HCT116 (cell line): ENCODE data around the gene SIPA1L3. TPM values are rescaled to one million over a fixed set of nuclear protein-coding genes. Genes with fewer than 3 reads are reported as not detected.

ENCODE experiments used
- ATAC-seq: fragments of 200-7000 bp; cut with Tn5 transposase; 2 replicates; pipeline ENCODE4 v1.9.1; 2020; ENCODE audit warnings: mild to moderate bottlenecking, moderate library complexity
- BruUV-seq: library from RNA; stranded (reverse); fragments of 400-500 nt; replicated peaks from 2 replicates; lab custom pipeline; 2021; lab: Mats Ljungman, UMichigan
- CTCF ChIA-PET: fragments of 300-600 bp; sonication (Branson Sonifier 250); formaldehyde crosslinking; loops from one replicate; lab custom pipeline; 2021; ENCODE audit warnings: antibody characterized with exemption; lab: Charles Lee
- POLR2A ChIA-PET: fragments of 300-600, 350-600 bp; sonication (Branson Sonifier 250); formaldehyde crosslinking; loops from one replicate; lab custom pipeline; 2021; ENCODE audit warnings: antibody characterized with exemption; lab: Charles Lee
- RAD21 ChIA-PET, 2 experiments: fragments of 300-600 bp; sonication (Branson Sonifier 250); formaldehyde crosslinking; loops; one replicate each; lab custom pipeline; 2023; ENCODE audit warnings: low total read pairs in 2 of 2; ENCODE audit not compliant: uncharacterized antibody in 2 of 2, unreplicated experiment in 2 of 2, low non-redundant PET in 1 of 2; lab: Charles Lee
- DNase-seq: peaks from one replicate; pipeline ENCODE4 v3.0.0-alpha.2; 2010; ENCODE audit warnings: low read depth, low spot score
- H2AFZ ChIP-seq: fragments of 200-600 bp; shearing (Covaris generic), sonication (generic); 2 replicates; pipeline ENCODE4 v1.6.1; 2017; ENCODE audit warnings: low read depth, mixed run types, mixed read lengths, antibody characterized with exemption, low read length; ENCODE audit not compliant: poor library complexity, severe bottlenecking
- H3K27ac ChIP-seq: 2 replicates; pipeline ENCODE4 v1.5.1; 2012; ENCODE audit warnings: low read depth, low read length
- H3K27me3 ChIP-seq: fragments of 200-600 bp; sonication (generic); 2 replicates; pipeline ENCODE4 v1.6.1; 2016; ENCODE audit warnings: mixed run types, low read length, mixed read lengths; ENCODE audit not compliant: insufficient read depth
- H3K36me3 ChIP-seq, 2 experiments: fragments of 200-500 bp in 1 of 2; fragments of 200-600 bp in 1 of 2; sonication (Bioruptor generic) in 1 of 2; sonication (generic) in 1 of 2; 2 replicates each; pipeline versions ENCODE4 v1.5.1 to v1.6.1; 2014 to 2016; ENCODE audit warnings: low read length in 2 of 2, inconsistent platforms in 1 of 2, mixed read lengths in 1 of 2, mixed run types in 1 of 2; ENCODE audit not compliant: insufficient read depth in 2 of 2, control insufficient read depth in 1 of 2
- H3K4me1 ChIP-seq, 2 experiments: fragments of 200-600 bp in 1 of 2; sonication (generic) in 1 of 2; 2 replicates each; pipeline versions ENCODE4 v1.5.1 to v1.6.1; 2012 to 2017; ENCODE audit warnings: low read length in 2 of 2, inconsistent platforms in 1 of 2, mild to moderate bottlenecking in 1 of 2, mixed read lengths in 1 of 2, mixed run types in 1 of 2, moderate library complexity in 1 of 2; ENCODE audit not compliant: insufficient read depth in 2 of 2, control insufficient read depth in 1 of 2
- H3K4me2 ChIP-seq: fragments of 200-600 bp; sonication (generic); 2 replicates; pipeline ENCODE4 v1.6.1; 2017; ENCODE audit warnings: mixed run types, low read length, mixed read lengths
- H3K4me3 ChIP-seq, 2 experiments: fragments of 200-600 bp in 1 of 2; sonication (generic) in 1 of 2; replicated peaks in 1 of 2; 2 replicates each; pipeline ENCODE4 v1.5.1; 2011 to 2016; ENCODE audit warnings: low read length in 2 of 2, control low read depth in 1 of 2, low read depth in 1 of 2, mild to moderate bottlenecking in 1 of 2, mixed read lengths in 1 of 2, mixed run types in 1 of 2
- H3K79me2 ChIP-seq: fragments of 200-600 bp; sonication (generic); 2 replicates; pipeline ENCODE4 v1.6.1; 2017; ENCODE audit warnings: mild to moderate bottlenecking, mixed run types, low read length, moderate library complexity, mixed read lengths; ENCODE audit not compliant: insufficient read depth
- H3K9ac ChIP-seq: fragments of 200-600 bp; sonication (generic); 2 replicates; pipeline ENCODE4 v1.6.1; 2016; ENCODE audit warnings: low read length, mixed read lengths
- H3K9me2 ChIP-seq: fragments of 200-600 bp; sonication (generic), shearing (Covaris generic); 2 replicates; pipeline ENCODE4 v1.6.1; 2017; ENCODE audit warnings: mixed run types, mild to moderate bottlenecking, moderate library complexity; ENCODE audit not compliant: insufficient read depth
- H3K9me3 ChIP-seq, 2 experiments: fragments of 200-500 bp in 1 of 2; fragments of 200-600 bp in 1 of 2; sonication (Bioruptor generic) in 1 of 2; sonication (generic) in 1 of 2; 2 replicates each; pipeline ENCODE4 v1.6.1; 2014 to 2017; ENCODE audit warnings: low read length in 2 of 2, mixed read lengths in 2 of 2, inconsistent platforms in 1 of 2, low read depth in 1 of 2, mild to moderate bottlenecking in 1 of 2, mixed run types in 1 of 2, moderate library complexity in 1 of 2; ENCODE audit not compliant: control insufficient read depth in 1 of 2, insufficient read depth in 1 of 2
- H4K20me1 ChIP-seq: fragments of 200-600 bp; sonication (generic), shearing (Covaris generic); 2 replicates; pipeline ENCODE4 v1.6.1; 2017; ENCODE audit warnings: mixed run types, mild to moderate bottlenecking, moderate library complexity; ENCODE audit not compliant: insufficient read depth
- CBX3 ChIP-seq: IDR thresholded peaks from 2 replicates; pipeline ENCODE4 v1.6.1; 2012; ENCODE audit warnings: low read depth
- EGR1 ChIP-seq: IDR thresholded peaks from 2 replicates; pipeline ENCODE4 v1.6.1; 2012; ENCODE audit warnings: low read depth
- ELF1 ChIP-seq: IDR thresholded peaks from 2 replicates; pipeline ENCODE4 v1.6.1; 2012; ENCODE audit warnings: low read depth, borderline replicate concordance
- EZH2phosphoT487 ChIP-seq: fragments of 200-600 bp; IDR thresholded peaks from 2 replicates; pipeline ENCODE4 v1.6.1; 2018; ENCODE audit warnings: antibody characterized with exemption, borderline replicate concordance
- FOSL1 ChIP-seq: IDR thresholded peaks from 2 replicates; pipeline ENCODE4 v1.6.1; 2012; ENCODE audit warnings: low read depth
- POLR2A ChIP-seq: IDR thresholded peaks from 2 replicates; pipeline ENCODE4 v1.7.0; 2011; ENCODE audit warnings: borderline replicate concordance; ENCODE audit not compliant: insufficient read depth, insufficient read length; ENCODE audit errors: extremely low read depth
- POLR2AphosphoS5 ChIP-seq: IDR thresholded peaks from 2 replicates; pipeline ENCODE4 v1.6.1; 2011; ENCODE audit warnings: mild to moderate bottlenecking, low read depth, low read length, moderate library complexity
- RAD21 ChIP-seq: IDR thresholded peaks from 2 replicates; pipeline ENCODE4 v1.6.1; 2012; ENCODE audit warnings: low read depth, mild to moderate bottlenecking
- SIN3A ChIP-seq: IDR thresholded peaks from 2 replicates; pipeline ENCODE4 v1.6.1; 2012; ENCODE audit warnings: low read depth
- SP1 ChIP-seq: IDR thresholded peaks from 2 replicates; pipeline ENCODE4 v1.6.1; 2012; ENCODE audit warnings: low read depth
- SRF ChIP-seq: IDR thresholded peaks from 2 replicates; pipeline ENCODE4 v1.6.1; 2012; ENCODE audit warnings: low read depth
- YY1 ChIP-seq: IDR thresholded peaks from 2 replicates; pipeline ENCODE4 v1.6.1; 2011; ENCODE audit warnings: low read length, low read depth, moderate library complexity, mild to moderate bottlenecking; ENCODE audit not compliant: insufficient replicate concordance; ENCODE audit errors: extremely low read depth
- ZFX ChIP-seq: fragments of 450-650 bp; IDR thresholded peaks from 2 replicates; pipeline ENCODE4 v1.6.1; 2017
- ZNF274 ChIP-seq: fragments of 200-500 bp; sonication (Bioruptor generic); IDR thresholded peaks from 2 replicates; pipeline ENCODE4 v1.6.1; 2014; ENCODE audit warnings: mild to moderate bottlenecking, low read depth, low read length, inconsistent platforms
- intact Hi-C: fragments of 100-400 bp; cut with micrococcal nuclease; formaldehyde crosslinking; loops from 2 replicates; pipeline ENCODE4 v1.10.0; 2022
- total RNA-seq: library from RNA; stranded (reverse); gene quantifications from one replicate; pipeline ENCODE4 v1.2.1, GENCODE V29; 2021; ENCODE audit not compliant: unreplicated experiment
- TF ChIP-seq, protein P1 (sequence below): IDR thresholded peaks from 2 replicates; pipeline ENCODE4 v1.6.1; 2012
- TF ChIP-seq, protein P2 (sequence below): IDR thresholded peaks from 2 replicates; pipeline ENCODE4 v1.6.1; 2012
- TF ChIP-seq, protein P3 (sequence below): IDR thresholded peaks from 2 replicates; pipeline ENCODE4 v1.6.1; 2011; ENCODE audit warnings: mild to moderate bottlenecking, low read length, moderate library complexity; ENCODE audit not compliant: insufficient replicate concordance; ENCODE audit errors: extremely low read depth
- TF ChIP-seq, protein P4 (sequence below): IDR thresholded peaks from 2 replicates; pipeline ENCODE4 v1.6.1; 2012; ENCODE audit warnings: low read depth
- TF ChIP-seq, protein P5 (sequence below), 3 experiments: fragments of 200-600 bp in 1 of 3; sonication (generic) in 1 of 3; IDR thresholded peaks in 2 of 3; conservative IDR thresholded peaks in 1 of 3; 2 replicates each; pipeline ENCODE4 v1.5.1; 2012 to 2017; ENCODE audit warnings: low read depth in 2 of 3, low read length in 2 of 3, antibody characterized with exemption in 1 of 3, borderline replicate concordance in 1 of 3, control low read depth in 1 of 3, mild to moderate bottlenecking in 1 of 3, mixed read lengths in 1 of 3, mixed run types in 1 of 3, moderate library complexity in 1 of 3; ENCODE audit not compliant: insufficient read depth in 1 of 3

The SIPA1L3 gene
- total RNA-seq, 1 experiment from 2014 or later = 41.8 TPM

DNA sequence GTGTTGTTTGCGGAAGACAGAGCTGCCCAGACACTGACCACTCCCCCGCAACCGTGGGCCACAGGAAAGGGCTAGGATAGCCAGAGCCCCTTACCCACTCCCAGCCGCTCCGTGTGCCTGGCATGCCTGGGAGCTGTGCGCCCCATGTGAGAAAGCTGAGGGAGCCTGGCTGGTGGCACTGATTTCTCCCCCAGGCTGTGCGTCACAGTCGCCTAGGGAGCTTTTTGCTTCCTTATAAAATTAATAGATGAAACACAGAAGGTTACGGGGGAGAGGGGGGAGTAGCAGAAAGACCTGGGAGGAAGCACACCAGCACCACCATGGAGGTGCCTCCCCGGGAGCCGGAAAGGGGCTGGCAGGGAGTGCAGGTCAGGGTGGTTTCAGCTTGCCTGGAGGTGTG, 292.3 kb downstream of the SIPA1L3 start:
- BruUV-seq = no TSS peak
- H3K79me2 ChIP-seq = no peaks in the 10 kb centered on the region
- H3K4me1 ChIP-seq = no peaks in the 10 kb centered on the region
- no peak for DNase-seq
- no peaks in the 10 kb centered on the region for H3K9me3 ChIP-seq
- ATAC-seq = no peak
- H3K4me2 ChIP-seq = no peak overlapping the region
- no peaks in the 10 kb centered on the region for H3K9me2 ChIP-seq
- TF ChIP-seq EGR1 = no peak
- TF ChIP-seq SP1 = no peak
- TF ChIP-seq, protein P1, sequence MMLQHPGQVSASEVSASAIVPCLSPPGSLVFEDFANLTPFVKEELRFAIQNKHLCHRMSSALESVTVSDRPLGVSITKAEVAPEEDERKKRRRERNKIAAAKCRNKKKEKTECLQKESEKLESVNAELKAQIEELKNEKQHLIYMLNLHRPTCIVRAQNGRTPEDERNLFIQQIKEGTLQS = no peak
- TF ChIP-seq FOSL1 = no peak
- no peak for TF ChIP-seq SRF
- TF ChIP-seq, protein P2, sequence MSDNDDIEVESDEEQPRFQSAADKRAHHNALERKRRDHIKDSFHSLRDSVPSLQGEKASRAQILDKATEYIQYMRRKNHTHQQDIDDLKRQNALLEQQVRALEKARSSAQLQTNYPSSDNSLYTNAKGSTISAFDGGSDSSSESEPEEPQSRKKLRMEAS = no peak
- TF ChIP-seq ZNF274 = no peak
- TF ChIP-seq, protein P3, sequence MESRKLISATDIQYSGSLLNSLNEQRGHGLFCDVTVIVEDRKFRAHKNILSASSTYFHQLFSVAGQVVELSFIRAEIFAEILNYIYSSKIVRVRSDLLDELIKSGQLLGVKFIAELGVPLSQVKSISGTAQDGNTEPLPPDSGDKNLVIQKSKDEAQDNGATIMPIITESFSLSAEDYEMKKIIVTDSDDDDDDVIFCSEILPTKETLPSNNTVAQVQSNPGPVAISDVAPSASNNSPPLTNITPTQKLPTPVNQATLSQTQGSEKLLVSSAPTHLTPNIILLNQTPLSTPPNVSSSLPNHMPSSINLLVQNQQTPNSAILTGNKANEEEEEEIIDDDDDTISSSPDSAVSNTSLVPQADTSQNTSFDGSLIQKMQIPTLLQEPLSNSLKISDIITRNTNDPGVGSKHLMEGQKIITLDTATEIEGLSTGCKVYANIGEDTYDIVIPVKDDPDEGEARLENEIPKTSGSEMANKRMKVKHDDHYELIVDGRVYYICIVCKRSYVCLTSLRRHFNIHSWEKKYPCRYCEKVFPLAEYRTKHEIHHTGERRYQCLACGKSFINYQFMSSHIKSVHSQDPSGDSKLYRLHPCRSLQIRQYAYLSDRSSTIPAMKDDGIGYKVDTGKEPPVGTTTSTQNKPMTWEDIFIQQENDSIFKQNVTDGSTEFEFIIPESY = no peak
- TF ChIP-seq EZH2phosphoT487 = no peak
- no peak for TF ChIP-seq RAD21
- TF ChIP-seq YY1 = no peak
- TF ChIP-seq ZFX = no peak
- no peak for TF ChIP-seq POLR2A
- no peak for TF ChIP-seq SIN3A
- TF ChIP-seq, protein P4, sequence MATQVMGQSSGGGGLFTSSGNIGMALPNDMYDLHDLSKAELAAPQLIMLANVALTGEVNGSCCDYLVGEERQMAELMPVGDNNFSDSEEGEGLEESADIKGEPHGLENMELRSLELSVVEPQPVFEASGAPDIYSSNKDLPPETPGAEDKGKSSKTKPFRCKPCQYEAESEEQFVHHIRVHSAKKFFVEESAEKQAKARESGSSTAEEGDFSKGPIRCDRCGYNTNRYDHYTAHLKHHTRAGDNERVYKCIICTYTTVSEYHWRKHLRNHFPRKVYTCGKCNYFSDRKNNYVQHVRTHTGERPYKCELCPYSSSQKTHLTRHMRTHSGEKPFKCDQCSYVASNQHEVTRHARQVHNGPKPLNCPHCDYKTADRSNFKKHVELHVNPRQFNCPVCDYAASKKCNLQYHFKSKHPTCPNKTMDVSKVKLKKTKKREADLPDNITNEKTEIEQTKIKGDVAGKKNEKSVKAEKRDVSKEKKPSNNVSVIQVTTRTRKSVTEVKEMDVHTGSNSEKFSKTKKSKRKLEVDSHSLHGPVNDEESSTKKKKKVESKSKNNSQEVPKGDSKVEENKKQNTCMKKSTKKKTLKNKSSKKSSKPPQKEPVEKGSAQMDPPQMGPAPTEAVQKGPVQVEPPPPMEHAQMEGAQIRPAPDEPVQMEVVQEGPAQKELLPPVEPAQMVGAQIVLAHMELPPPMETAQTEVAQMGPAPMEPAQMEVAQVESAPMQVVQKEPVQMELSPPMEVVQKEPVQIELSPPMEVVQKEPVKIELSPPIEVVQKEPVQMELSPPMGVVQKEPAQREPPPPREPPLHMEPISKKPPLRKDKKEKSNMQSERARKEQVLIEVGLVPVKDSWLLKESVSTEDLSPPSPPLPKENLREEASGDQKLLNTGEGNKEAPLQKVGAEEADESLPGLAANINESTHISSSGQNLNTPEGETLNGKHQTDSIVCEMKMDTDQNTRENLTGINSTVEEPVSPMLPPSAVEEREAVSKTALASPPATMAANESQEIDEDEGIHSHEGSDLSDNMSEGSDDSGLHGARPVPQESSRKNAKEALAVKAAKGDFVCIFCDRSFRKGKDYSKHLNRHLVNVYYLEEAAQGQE = no peak
- TF ChIP-seq, protein P5, sequence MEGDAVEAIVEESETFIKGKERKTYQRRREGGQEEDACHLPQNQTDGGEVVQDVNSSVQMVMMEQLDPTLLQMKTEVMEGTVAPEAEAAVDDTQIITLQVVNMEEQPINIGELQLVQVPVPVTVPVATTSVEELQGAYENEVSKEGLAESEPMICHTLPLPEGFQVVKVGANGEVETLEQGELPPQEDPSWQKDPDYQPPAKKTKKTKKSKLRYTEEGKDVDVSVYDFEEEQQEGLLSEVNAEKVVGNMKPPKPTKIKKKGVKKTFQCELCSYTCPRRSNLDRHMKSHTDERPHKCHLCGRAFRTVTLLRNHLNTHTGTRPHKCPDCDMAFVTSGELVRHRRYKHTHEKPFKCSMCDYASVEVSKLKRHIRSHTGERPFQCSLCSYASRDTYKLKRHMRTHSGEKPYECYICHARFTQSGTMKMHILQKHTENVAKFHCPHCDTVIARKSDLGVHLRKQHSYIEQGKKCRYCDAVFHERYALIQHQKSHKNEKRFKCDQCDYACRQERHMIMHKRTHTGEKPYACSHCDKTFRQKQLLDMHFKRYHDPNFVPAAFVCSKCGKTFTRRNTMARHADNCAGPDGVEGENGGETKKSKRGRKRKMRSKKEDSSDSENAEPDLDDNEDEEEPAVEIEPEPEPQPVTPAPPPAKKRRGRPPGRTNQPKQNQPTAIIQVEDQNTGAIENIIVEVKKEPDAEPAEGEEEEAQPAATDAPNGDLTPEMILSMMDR (IDR thresholded peaks at IDR 0.05 in 2 of 3, conservative IDR thresholded peaks at IDR 0.05 in 1 of 3; ENCODE audit: borderline replicate concordance in 1 of 3, insufficient read depth in 1 of 3, low read depth in 2 of 3, low read length in 2 of 3) = no peak
- no peak for TF ChIP-seq ELF1
- TF ChIP-seq CBX3 = no peak
- no peak for TF ChIP-seq POLR2AphosphoS5
- TF ChIP-seq, all 23 proteins: peak for 0
- intact Hi-C loops = no loop called here
- peaks cover 0 to 2% of the 10 kb centered on the region in 2 experiments; a peak in 1 of 4 replicates for H3K36me3 ChIP-seq
- no peaks in the 10 kb centered on the region for H3K27me3 ChIP-seq
- no peak overlapping the region for H3K27ac ChIP-seq
- H4K20me1 ChIP-seq = no peaks in the 10 kb centered on the region
- ChIA-PET RAD21 (interaction anchor here in 1 of 2 experiments (0.6 kb wide), 1 partner anchor 22 kb away, joined by 3 read pairs; no protein-coding TSS in a partner anchor), CTCF (interaction anchor here (0.6 kb wide), 1 partner anchor 300 kb away, joined by 6 read pairs; no protein-coding TSS in a partner anchor), POLR2A (no interaction called here)
- no peak overlapping the region for H2AFZ ChIP-seq
- H3K9ac ChIP-seq = no peak overlapping the region
- H3K4me3 ChIP-seq = no peak overlapping the region
